GM12872 (cell line): ENCODE data around the gene IGF1R.

ENCODE experiments used
- CTCF ChIP-seq: IDR thresholded peaks from 3 replicates; pipeline ENCODE4 v1.5.1; 2011; ENCODE audit warnings: low read depth, mild to moderate bottlenecking, low read length, moderate library complexity; ENCODE audit not compliant: insufficient read depth

IGF1R gene

GRCh38 chr15:98767692-98768091, 119.4 kb downstream of the IGF1R start:
- TF ChIP-seq CTCF, result no peak

- no peak for TF ChIP-seq CTCF
Observed at GRCh38 chr15:98769867-98770266, 121.5 kb downstream of the IGF1R start.

GRCh38 chr15:98770984-98771383, 122.6 kb downstream of the IGF1R start:
- no peak for TF ChIP-seq CTCF

GRCh38 chr15:98771541-98771940, 123.2 kb downstream of the IGF1R start:
- TF ChIP-seq CTCF, result no peak

- TF ChIP-seq CTCF, result no peak
Observed at GRCh38 chr15:98772895-98773294, 124.6 kb downstream of the IGF1R start.

- TF ChIP-seq CTCF, result no peak
Observed at GRCh38 chr15:98773616-98774015, 125.3 kb downstream of the IGF1R start.

GRCh38 chr15:98774756-98775497, 126.6 kb downstream of the IGF1R start:
- TF ChIP-seq CTCF, result no peak
